Body of pancreas (tissue), 4 donors: ENCODE data around the gene CNTNAP2. TPM values are rescaled to one million over a fixed set of nuclear protein-coding genes. Genes with fewer than 3 reads are reported as not detected.
"Not testable (repeated sequence)": the region's sequence is repeated elsewhere in the genome, so short reads cannot be mapped to it uniquely, and the experiment has no call there.

Experiments
- ATAC-seq: fragments of 150-250 bp; one replicate; pipeline ENCODE4 v1.9.1; 2016
- DNase-seq, 4 donors: peaks; one replicate each; pipeline ENCODE4 v3.0.0-alpha.2; 2019
- H3K27ac ChIP-seq, 4 donors: fragments of 200-600 bp; sonication (generic); 1 replicate in 3 of 4; 2 replicates in 1 of 4; pipeline versions ENCODE4 v1.5.1 to v1.6.1; 2016 to 2019; ENCODE audit warnings: mild to moderate bottlenecking in 1 of 4, mixed read lengths in 1 of 4, moderate library complexity in 1 of 4
- H3K27me3 ChIP-seq, 2 donors: fragments of 200-600 bp; sonication (generic); one replicate each; pipeline ENCODE4 v1.6.0; 2016; ENCODE audit warnings: mild to moderate bottlenecking in 1 of 2
- H3K36me3 ChIP-seq, 2 donors: fragments of 200-600 bp; sonication (generic); replicated peaks in 1 of 2; 2 replicates each; pipeline ENCODE4 v1.5.1; 2016; ENCODE audit warnings: low read depth in 2 of 2; ENCODE audit not compliant: insufficient read depth in 1 of 2
- H3K4me1 ChIP-seq: fragments of 200-600 bp; sonication (generic); one replicate; pipeline ENCODE4 v1.6.0; 2016
- H3K4me3 ChIP-seq, 2 donors: fragments of 200-600 bp; sonication (generic); 1 replicate in 1 of 2; 2 replicates in 1 of 2; pipeline ENCODE4 v1.5.1; 2016 to 2019
- H3K9me3 ChIP-seq, 3 donors: fragments of 200-600 bp; sonication (generic); 1 replicate in 2 of 3; 2 replicates in 1 of 3; pipeline ENCODE4 v1.5.1; 2016
- POLR2A ChIP-seq, 3 donors: fragments of 450-650 bp; IDR thresholded peaks; one replicate each; pipeline ENCODE4 v1.6.1; 2016; ENCODE audit warnings: antibody characterized with exemption in 3 of 3, mild to moderate bottlenecking in 2 of 3
- WGBS, 2 donors: methylation state at CpG; one replicate each; pipeline ENCODE4 v1.1.5; 2017; 5-methylcytosine and 5-hydroxymethylcytosine counted together
- intact Hi-C: fragments of 100-400 bp; cut with DNase I; formaldehyde crosslinking; loops from one replicate; pipeline ENCODE4 v1.15.1; 2023
- total RNA-seq, 2 donors: library from RNA; depleted of rRNA; stranded (reverse); fragments of >200 nt; gene quantifications; one replicate each; pipeline ENCODE4 v1.1.0, GENCODE V29; 2016
- TF ChIP-seq, protein P1 (sequence below), 7 experiments: fragments of 450-650 bp in 4 of 7; fragments of 200-600 bp in 3 of 7; sonication (generic) in 3 of 7; IDR thresholded peaks; one replicate each; pipeline ENCODE4 v1.5.1; 2016 to 2019; ENCODE audit warnings: antibody characterized with exemption in 7 of 7

The CNTNAP2 gene
- total RNA-seq, 2 donors from 2014 or later, result 1.0 TPM; not detected in 1

- ATAC-seq, result no peak
- no peak overlapping the region for H3K4me3 ChIP-seq
- intact Hi-C loops, result no loop called here
These were observed 980.0 kb downstream of the CNTNAP2 start for GRCh38 chr7:147096629-147097028.

GRCh38 chr7:147103224-147103623, 986.6 kb downstream of the CNTNAP2 start:
- intact Hi-C loops, result no loop called here
- Histone ChIP-seq H3K4me3 (no peak overlapping the region), H3K27me3 (no peaks in the 10 kb centered on the region), H3K4me1 (no peaks in the 10 kb centered on the region), H3K36me3 (no peaks in the 10 kb centered on the region), H3K27ac (no peak overlapping the region), H3K9me3 (no peaks in the 10 kb centered on the region)
- DNase-seq (no peak), ATAC-seq (no peak)
- 50 to 52% methylated on average over 2 of the region's 2 CpGs for WGBS, 2 donors
- TF ChIP-seq, protein P1, sequence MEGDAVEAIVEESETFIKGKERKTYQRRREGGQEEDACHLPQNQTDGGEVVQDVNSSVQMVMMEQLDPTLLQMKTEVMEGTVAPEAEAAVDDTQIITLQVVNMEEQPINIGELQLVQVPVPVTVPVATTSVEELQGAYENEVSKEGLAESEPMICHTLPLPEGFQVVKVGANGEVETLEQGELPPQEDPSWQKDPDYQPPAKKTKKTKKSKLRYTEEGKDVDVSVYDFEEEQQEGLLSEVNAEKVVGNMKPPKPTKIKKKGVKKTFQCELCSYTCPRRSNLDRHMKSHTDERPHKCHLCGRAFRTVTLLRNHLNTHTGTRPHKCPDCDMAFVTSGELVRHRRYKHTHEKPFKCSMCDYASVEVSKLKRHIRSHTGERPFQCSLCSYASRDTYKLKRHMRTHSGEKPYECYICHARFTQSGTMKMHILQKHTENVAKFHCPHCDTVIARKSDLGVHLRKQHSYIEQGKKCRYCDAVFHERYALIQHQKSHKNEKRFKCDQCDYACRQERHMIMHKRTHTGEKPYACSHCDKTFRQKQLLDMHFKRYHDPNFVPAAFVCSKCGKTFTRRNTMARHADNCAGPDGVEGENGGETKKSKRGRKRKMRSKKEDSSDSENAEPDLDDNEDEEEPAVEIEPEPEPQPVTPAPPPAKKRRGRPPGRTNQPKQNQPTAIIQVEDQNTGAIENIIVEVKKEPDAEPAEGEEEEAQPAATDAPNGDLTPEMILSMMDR (IDR thresholded peaks at IDR 0.05), result no peak
- no peak for TF ChIP-seq POLR2A (IDR thresholded peaks at IDR 0.05)

More at GRCh38 chr7:147096629-147097028, 980.0 kb downstream of the CNTNAP2 start:
- WGBS, 2 donors, result 72 to 80% methylated on average over 2 of the region's 2 CpGs
- no peaks in the 10 kb centered on the region for H3K9me3 ChIP-seq
- H3K27me3 ChIP-seq, result no peaks in the 10 kb centered on the region
- TF ChIP-seq POLR2A (IDR thresholded peaks at IDR 0.05), result no peak
- TF ChIP-seq, protein P1 (IDR thresholded peaks at IDR 0.05), result no peak
- H3K36me3 ChIP-seq, result no peaks in the 10 kb centered on the region
- no peak overlapping the region for H3K27ac ChIP-seq
- no peaks in the 10 kb centered on the region for H3K4me1 ChIP-seq
- no peak for DNase-seq

- 43 to 45% methylated on average over 2 of the region's 2 CpGs for WGBS, 2 donors
- H3K36me3 ChIP-seq, result no peaks in the 10 kb centered on the region
- intact Hi-C loops, result no loop called here
- H3K4me3 ChIP-seq, result no peak overlapping the region
- no peaks in the 10 kb centered on the region for H3K9me3 ChIP-seq
- H3K27me3 ChIP-seq, result no peaks in the 10 kb centered on the region
- ATAC-seq, result no peak
- no peak for TF ChIP-seq POLR2A (IDR thresholded peaks at IDR 0.05)
- TF ChIP-seq, protein P1 (IDR thresholded peaks at IDR 0.05), result no peak
- no peak for DNase-seq
- no peaks in the 10 kb centered on the region for H3K4me1 ChIP-seq
- H3K27ac ChIP-seq, result no peak overlapping the region
These were observed 990.1 kb downstream of the CNTNAP2 start for GRCh38 chr7:147106746-147107145.

- peaks cover 0 to 23% (median 0%) of the 10 kb centered on the region in 3 donors for H3K9me3 ChIP-seq
- ATAC-seq, H3K4me3 ChIP-seq, intact Hi-C loops, H3K4me1 ChIP-seq, H3K27ac ChIP-seq, H3K36me3 ChIP-seq, DNase-seq, H3K27me3 ChIP-seq: not testable (repeated sequence)
- 76 to 90% methylated on average over 1 of the region's 1 CpG for WGBS, 2 donors
These were observed 997.9 kb downstream of the CNTNAP2 start for GRCh38 chr7:147114525-147114924.

GRCh38 chr7:147136352-147136751, 1019.8 kb downstream of the CNTNAP2 start:
- DNase-seq (no peak), ATAC-seq (no peak)
- 68 to 72% methylated on average over 2 of the region's 2 CpGs for WGBS, 2 donors
- no peaks in the 10 kb centered on the region for H3K9me3 ChIP-seq
- no peaks in the 10 kb centered on the region for H3K4me1 ChIP-seq
- H3K4me3 ChIP-seq, result no peak overlapping the region
- intact Hi-C loops, result no loop called here
- no peak overlapping the region for H3K27ac ChIP-seq
- no peaks in the 10 kb centered on the region for H3K36me3 ChIP-seq
- no peaks in the 10 kb centered on the region for H3K27me3 ChIP-seq
- no peak for TF ChIP-seq POLR2A (IDR thresholded peaks at IDR 0.05)
- TF ChIP-seq, protein P1 (IDR thresholded peaks at IDR 0.05), result no peak
